HG02943 (cell line): ENCODE results near the gene RHBDL3.

Experiments used
- ATAC-seq: cut with Tn5 transposase; IDR thresholded peaks from one replicate; pipeline ENCODE4 v1.9.1; 2021; ENCODE audit warnings: mild to moderate bottlenecking, low read depth, moderate library complexity; ENCODE audit not compliant: unreplicated experiment

RHBDL3 gene

DNA sequence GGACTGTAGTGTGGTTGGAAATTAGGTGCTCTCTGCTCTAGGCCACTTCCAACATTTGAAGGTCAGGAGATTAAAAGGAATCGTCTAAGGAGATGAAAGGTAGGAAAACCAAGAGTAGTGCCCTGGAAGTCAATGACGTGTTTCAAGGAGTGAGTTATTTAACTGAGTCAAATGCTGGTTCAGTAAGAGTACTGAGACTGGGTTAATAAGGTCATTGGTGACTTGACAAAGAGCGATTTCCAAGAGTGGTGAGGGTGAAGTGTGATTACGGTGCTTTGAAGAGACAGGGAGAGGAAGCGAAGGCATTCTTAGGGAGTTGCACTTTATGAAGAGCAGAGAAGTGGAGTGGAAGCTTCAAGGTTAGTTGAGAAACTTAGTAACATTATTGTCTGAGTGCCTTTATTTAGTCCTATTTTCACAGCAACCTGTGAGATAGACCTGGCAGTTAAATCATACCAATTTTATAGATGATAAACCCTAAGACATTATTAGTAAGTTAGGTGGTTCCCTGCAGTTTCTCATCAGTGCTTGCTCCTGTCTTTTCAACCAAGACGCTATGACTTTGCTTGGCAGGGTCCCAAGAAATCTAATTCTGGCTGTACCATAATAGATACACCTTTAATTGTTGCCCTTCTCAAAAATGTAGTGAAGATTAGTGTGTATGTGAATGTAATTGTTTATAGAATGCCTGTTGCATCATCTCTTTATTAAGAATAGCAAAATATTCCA is 90.2 kb downstream of the RHBDL3 start:
- no peak for ATAC-seq

DNA sequence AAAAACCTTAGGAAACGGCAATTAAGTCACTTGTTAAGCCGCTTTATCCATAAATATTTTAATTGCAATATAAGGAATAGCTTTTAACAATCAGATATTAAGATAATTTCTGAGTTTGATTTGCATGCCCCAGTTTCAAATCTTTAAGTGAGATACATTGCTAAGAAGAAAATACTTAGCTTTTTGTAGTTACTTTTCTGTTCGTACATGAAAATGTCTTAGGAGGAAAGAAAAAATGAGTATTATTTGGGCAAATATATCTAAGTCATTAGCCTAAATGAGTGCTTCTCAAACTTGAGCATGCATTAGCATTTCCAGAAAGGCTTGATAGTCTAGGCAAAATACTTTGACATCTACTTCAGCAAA is 90.7 kb downstream of the RHBDL3 start:
- ATAC-seq, result no peak

DNA sequence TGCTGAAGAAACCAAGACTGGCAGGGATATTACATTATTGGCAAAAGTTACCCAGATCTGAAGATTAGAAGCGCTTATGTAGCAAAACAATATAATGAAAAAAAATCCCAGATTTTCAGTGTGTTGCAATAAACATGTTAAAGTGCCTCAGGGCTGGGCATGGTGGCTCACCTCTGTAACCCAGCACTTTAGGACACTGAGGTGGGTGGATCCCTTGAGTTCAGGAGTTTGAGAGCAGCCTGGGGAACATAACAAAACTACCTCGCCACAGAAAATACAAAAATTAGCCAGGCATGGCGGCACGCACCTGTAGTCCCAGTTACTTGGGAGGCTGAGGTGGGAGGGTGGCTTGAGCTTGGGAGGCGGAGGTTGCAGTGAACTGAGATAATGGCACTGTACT is 91.1 kb downstream of the RHBDL3 start:
- no peak for ATAC-seq

DNA sequence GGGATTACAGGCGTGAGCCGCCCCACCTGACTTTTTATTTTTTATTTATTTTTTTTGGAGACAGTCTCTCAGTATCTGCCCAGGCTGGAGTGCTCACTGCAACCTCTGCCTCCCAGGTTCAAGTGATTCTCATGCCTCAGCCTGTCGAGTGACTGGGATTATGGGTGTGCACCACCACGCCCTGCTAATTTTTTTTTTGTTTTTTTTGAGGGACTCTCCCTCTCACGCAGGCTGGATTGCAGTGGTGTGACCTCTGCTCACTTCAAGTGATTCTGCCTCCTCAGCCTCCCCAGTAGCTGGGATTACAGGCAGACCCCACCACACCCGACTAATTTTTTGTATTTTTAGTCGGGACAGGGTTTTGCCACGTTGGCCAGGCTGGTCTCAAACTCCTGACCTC is 92.0 kb downstream of the RHBDL3 start:
- ATAC-seq, result no peak

DNA sequence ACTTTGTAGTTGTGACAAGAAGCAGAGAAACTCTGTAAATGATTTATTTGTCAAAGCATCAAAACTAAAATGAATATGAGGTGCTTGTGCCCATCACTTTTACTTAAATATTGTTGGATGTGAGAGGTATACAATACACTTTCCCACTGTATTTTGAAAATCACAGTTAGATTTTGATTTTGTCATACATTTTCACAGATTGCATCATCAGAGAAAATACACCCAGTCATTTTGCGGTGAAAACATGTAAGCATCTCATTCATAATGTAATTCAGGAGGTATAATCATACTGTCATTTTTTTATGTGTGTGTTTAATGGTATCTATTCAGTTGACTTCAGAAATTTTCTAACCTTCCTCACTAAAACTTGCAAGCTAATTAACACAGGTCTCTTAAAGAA is 95.6 kb downstream of the RHBDL3 start:
- ATAC-seq, result no peak

DNA sequence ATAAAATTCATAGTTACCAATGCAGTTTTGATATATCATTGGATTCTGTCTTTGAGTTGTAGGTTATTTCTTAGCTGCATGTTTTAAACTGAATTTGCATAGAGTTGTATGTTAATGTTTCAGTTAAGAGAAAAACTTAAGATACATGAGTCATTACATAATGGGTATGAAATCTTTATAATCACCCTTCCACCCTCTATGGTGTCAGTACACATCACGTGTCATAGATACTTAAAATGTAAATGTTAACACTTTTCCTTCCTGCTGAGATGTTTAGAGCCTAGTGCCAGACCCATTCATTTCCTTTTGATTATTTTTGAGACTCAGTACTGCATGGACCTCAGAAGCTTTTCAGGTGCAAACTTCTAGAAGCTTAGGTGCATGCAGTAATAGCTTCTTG is 104.8 kb downstream of the RHBDL3 start:
- no peak for ATAC-seq
